Mucosa of descending colon (tissue), 3 donors: ENCODE results near the gene MAP3K7CL. TPM values are rescaled to one million over a fixed set of nuclear protein-coding genes. Genes with fewer than 3 reads are reported as not detected.

ENCODE experiments used
- ATAC-seq: fragments of 200-7000 bp; cut with Tn5 transposase; one replicate; pipeline ENCODE4 v1.9.1; 2020; ENCODE audit warnings: mild to moderate bottlenecking, moderate library complexity
- DNase-seq, 3 donors: peaks; one replicate each; pipeline ENCODE4 v3.0.0-alpha.2; 2020
- H3K36me3 ChIP-seq: fragments of 200-600 bp; one replicate; pipeline ENCODE4 v1.8.0; 2021; ENCODE audit warnings: low read depth, mild to moderate bottlenecking
- H3K4me1 ChIP-seq: fragments of 200-600 bp; one replicate; pipeline ENCODE4 v1.8.0; 2021; ENCODE audit warnings: low read depth, mild to moderate bottlenecking
- H3K4me3 ChIP-seq: fragments of 200-600 bp; one replicate; pipeline ENCODE4 v1.8.0; 2021; ENCODE audit warnings: mild to moderate bottlenecking
- H3K9me3 ChIP-seq: fragments of 200-600 bp; one replicate; pipeline ENCODE4 v1.8.0; 2021; ENCODE audit warnings: mild to moderate bottlenecking
- intact Hi-C, 2 donors: fragments of 100-400 bp; cut with DNase I in 1 of 2; cut with micrococcal nuclease in 1 of 2; formaldehyde crosslinking; loops; one replicate each; pipeline versions ENCODE4 v1.11.0 to v1.11.1; 2022; cut with DNase I, micrococcal nuclease
- long read RNA-seq, 2 donors: library from polyadenylated mRNA; unstranded; transcript quantifications; one replicate each; pipeline ENCODE4 v2.0.0, GENCODE V29; 2019 to 2021
- total RNA-seq, 3 donors: library from RNA; stranded (reverse); fragmentation: NEBNext Ultra II Directional in 2 of 3; extraction: Animal tissue kit (Norgen Biotek cat#: 25700) in 2 of 3; gene quantifications; one replicate each; pipeline versions ENCODE4 v1.2.1 to v1.2.4, GENCODE V29; 2021 to 2023
- TF ChIP-seq, protein P1 (sequence below): fragments of 200-600 bp; IDR thresholded peaks from one replicate; pipeline ENCODE4 v1.8.0; 2022; ENCODE audit warnings: antibody characterized with exemption, mild to moderate bottlenecking
- donor health status: DM: no; HTN: no; CAD: no; lungs with moderate emphysema.
- donor health status: DM: no; HTN: no; CAD: no.
- donor health status: DM: no; HTN: yes; CAD: no.

The MAP3K7CL gene, protein sequence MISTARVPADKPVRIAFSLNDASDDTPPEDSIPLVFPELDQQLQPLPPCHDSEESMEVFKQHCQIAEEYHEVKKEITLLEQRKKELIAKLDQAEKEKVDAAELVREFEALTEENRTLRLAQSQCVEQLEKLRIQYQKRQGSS
- 1 to 10 TPM; 2.2 to 7.9 (median 4.3) TPM for total RNA-seq
- long read RNA-seq, donor 1, partial matches to known transcripts, result 1 of 5 reads
- long read RNA-seq, donor 1, other reads (novel, unspliced or antisense), result 2 of 5 reads
- long read RNA-seq, donor 2, partial matches to known transcripts, result 0 of 2 reads
- long read RNA-seq, donor 2, other reads (novel, unspliced or antisense), result 0 of 2 reads

DNA sequence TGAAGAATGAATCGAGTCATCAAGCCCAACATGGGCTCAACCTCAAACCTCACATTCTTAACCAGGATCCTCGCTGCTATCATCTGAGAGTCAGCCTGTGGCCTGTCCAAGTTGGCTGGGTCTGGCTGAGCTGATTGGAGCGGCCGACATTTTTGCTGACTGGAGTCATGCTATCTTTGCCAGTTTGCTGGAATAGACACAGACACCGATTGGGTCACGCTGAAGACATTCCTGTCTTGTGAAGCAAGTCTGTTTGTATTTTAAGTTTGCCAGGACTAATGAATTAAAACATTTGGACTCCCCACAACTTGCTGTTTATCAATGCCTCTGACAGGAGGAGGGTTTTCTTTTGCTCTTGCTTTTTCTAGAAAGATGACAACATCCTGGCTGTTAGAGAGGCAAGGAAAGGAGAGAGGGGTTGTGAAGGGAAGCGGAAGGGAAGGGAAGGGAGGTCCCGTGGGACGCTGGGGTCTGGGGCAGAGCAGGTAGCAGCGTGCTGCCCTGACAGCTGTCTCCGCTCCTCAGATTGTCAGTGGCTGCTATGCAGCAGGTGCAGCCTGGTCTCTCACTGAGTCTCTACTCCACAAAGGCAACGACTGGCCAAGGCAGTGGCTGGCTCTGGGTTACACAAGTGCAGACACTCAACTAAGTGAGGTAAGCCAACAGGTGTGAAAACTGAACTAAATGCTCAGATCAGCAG is at the start of gene MAP3K7CL:
MAP3K7CL (plus strand) TSS at position 375 of the 700 bp plus-strand sequence. CDS start 2,701 bp downstream, outside the sequence.
- Histone ChIP-seq H3K4me1 (no peaks in the 10 kb centered on the region), H3K4me3 (no peak within 1 kb of the TSS), H3K9me3 (no peaks in the 10 kb centered on the region), H3K36me3 (no peaks in the 10 kb centered on the region)
- DNase-seq, result peak in 2 of 3 donors; percentile 7 to 56
- TF ChIP-seq, protein P1, sequence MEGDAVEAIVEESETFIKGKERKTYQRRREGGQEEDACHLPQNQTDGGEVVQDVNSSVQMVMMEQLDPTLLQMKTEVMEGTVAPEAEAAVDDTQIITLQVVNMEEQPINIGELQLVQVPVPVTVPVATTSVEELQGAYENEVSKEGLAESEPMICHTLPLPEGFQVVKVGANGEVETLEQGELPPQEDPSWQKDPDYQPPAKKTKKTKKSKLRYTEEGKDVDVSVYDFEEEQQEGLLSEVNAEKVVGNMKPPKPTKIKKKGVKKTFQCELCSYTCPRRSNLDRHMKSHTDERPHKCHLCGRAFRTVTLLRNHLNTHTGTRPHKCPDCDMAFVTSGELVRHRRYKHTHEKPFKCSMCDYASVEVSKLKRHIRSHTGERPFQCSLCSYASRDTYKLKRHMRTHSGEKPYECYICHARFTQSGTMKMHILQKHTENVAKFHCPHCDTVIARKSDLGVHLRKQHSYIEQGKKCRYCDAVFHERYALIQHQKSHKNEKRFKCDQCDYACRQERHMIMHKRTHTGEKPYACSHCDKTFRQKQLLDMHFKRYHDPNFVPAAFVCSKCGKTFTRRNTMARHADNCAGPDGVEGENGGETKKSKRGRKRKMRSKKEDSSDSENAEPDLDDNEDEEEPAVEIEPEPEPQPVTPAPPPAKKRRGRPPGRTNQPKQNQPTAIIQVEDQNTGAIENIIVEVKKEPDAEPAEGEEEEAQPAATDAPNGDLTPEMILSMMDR, result no peak
- intact Hi-C loops, result no loop called here
- ATAC-seq, result peak; percentile 50

DNA sequence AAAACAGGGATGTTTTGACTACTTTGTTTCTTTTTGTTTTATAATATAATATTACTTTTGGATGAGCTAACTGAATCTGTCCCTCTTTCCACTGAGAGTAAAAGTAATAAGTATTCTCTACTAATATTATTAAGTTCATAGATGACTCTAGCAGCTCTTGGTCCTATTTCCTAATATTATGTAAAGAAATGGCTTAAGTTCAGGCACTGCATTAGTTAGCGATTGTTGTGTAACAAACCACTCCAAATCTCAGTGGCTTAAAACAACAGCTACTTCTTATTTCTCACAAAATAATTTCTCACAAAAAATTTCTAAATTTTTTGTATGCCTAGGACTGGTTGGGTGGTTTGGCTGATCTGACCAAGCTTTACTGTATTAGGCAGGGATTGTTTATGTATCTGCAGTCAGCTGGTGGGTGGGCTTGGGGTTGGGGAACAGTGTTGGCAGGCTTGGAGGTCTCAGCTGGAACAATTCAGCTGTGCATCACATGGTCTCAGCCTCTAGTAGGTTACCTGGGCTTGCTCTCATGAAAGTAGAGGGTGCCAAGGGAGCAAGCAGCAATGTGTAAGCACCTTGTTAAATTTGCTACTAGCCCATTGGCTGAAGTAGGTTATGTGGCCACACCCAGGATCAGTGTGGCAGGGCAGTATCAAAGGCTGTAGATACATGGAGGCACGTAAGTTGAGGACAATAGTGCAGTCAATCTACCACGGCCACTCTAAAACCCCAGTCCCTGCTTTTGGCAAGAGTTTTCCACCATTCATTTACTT is 48.2 kb upstream of the MAP3K7CL start:
- peaks cover 3% of the 10 kb centered on the region for H3K4me1 ChIP-seq
- TF ChIP-seq, protein P1, result no peak
- ATAC-seq, result peak; percentile 66
- H3K36me3 ChIP-seq, result no peaks in the 10 kb centered on the region
- DNase-seq, result no peak
- no peak overlapping the region for H3K4me3 ChIP-seq
- H3K9me3 ChIP-seq, result no peaks in the 10 kb centered on the region
- intact Hi-C loops, result no loop called here

DNA sequence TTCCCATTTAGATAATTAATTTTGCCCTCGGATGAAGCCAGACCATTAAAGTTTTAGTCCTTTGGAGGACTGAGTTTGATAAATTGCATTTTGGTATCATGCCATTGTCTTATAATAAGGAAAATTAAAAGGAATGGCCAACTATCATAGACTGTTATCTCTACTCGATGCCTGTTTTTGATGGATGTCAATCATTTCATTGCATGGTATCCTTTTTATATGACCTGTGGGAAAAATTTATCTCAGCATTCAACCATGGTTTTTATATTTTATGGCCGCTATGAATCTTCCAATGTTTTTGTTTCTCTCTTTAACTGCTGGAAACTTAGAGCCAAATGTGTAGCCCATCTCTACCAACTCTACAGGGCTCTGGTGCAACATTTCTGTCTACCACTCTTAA is 47.1 kb upstream of the MAP3K7CL start:
- ATAC-seq (no peak), DNase-seq (no peak)
- intact Hi-C loops, result no loop called here
- H3K9me3 ChIP-seq, result no peaks in the 10 kb centered on the region
- H3K36me3 ChIP-seq, result no peaks in the 10 kb centered on the region
- TF ChIP-seq, protein P1, result no peak
- H3K4me1 ChIP-seq, result peaks cover 3% of the 10 kb centered on the region
- no peak overlapping the region for H3K4me3 ChIP-seq

DNA sequence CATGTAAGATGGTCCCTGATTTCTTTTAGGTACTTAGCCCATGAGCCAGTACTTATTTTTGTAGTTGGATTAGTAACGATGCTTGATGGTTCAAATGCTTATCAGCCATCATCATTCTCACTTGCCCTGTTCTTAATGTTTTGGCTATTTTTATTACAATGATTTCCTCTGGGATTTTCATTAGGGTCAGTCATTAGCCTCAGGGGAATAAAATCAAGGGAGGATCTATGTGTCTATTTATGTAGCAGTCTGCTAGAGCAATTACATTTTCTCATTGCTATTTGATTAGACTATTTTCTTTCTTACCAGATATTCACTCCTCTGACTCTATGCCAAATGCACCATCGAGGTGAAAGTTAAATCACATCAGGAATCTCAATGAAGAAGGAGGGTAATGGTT is 46.1 kb upstream of the MAP3K7CL start:
- intact Hi-C loops, result no loop called here

DNA sequence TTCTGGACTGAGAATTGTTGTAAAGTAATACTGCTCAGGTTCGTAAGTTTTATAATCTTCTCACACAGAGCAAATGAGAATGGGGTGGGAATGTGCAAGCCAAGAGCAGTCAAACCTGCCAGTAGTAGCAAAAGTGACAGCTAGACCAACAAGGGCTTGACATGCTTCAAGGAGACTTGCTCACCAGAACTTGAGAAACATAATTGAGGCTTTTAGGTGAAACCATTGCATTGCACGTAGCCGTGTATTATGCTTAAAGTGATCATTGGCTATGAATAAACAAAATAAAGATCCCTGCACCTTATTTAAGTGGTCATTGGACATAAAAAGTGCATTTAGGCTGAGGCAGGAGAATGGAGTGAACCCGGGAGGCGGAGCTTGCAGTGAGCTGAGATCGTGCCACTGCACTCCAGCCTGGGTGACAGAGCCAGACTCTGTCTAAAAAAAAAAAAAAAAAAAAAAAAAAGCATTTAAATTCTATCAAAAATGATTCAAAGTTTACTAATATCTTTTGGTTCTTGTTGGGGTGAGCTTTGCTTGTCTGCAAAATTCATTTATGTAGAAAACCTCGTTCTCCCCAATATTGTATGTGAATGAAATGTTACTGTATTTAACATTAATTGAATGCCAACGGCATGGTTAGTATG is 45.2 kb upstream of the MAP3K7CL start:
- no peaks in the 10 kb centered on the region for H3K36me3 ChIP-seq
- DNase-seq, result no peak
- intact Hi-C loops, result no loop called here
- no peaks in the 10 kb centered on the region for H3K9me3 ChIP-seq
- peaks cover 3% of the 10 kb centered on the region for H3K4me1 ChIP-seq
- ATAC-seq, result no peak
- TF ChIP-seq, protein P1, result no peak
- no peak overlapping the region for H3K4me3 ChIP-seq

More for the DNA sequence above, 46.1 kb upstream of the MAP3K7CL start:
- TF ChIP-seq, protein P1, result no peak
- no peak overlapping the region for H3K4me3 ChIP-seq
- H3K4me1 ChIP-seq, result peaks cover 3% of the 10 kb centered on the region
- DNase-seq, result no peak
- ATAC-seq, result no peak
- H3K36me3 ChIP-seq, result no peaks in the 10 kb centered on the region
- H3K9me3 ChIP-seq, result no peaks in the 10 kb centered on the region
